ENCODE data around the gene NIN. TPM values are rescaled to one million over a fixed set of nuclear protein-coding genes. Genes with fewer than 3 reads are reported as not detected.

The NIN gene
- total RNA-seq, 3 donors from 2014 or later (not counting 1 experiment from before 2014, with no cell fraction given): 90.8 to 127 (median 118) TPM

- Mint-ChIP-seq H3K27me3 (ENCODE audit: low read depth in 2 of 2) (peaks cover 6 to 9% of the 10 kb centered on the region in 2 donors), H3K4me1 (peaks cover 6 to 8% of the 10 kb centered on the region in 2 donors), H3K36me3 (no peaks in the 10 kb centered on the region), H3K9me3 (no peaks in the 10 kb centered on the region), H3K27ac (no peak overlapping the region), H3K4me3 (no peak overlapping the region)
- DNase-seq (no peak), ATAC-seq (no peak)
- Histone ChIP-seq H3K4me1 (ENCODE audit: control insufficient read depth, insufficient read depth, low read length) (peaks cover 5% of the 10 kb centered on the region), H3K4me3 (ENCODE audit: low read length) (no peak overlapping the region), H3K36me3 (ENCODE audit: control insufficient read depth, insufficient read depth, low read length) (no peaks in the 10 kb centered on the region), H3K9me3 (ENCODE audit: control insufficient read depth, insufficient read depth, low read length) (no peaks in the 10 kb centered on the region), H3K27me3 (ENCODE audit: control insufficient read depth, insufficient read depth, low read length) (no peaks in the 10 kb centered on the region), H3K27ac (ENCODE audit: low read length) (no peak overlapping the region)
- 92% methylated on average over 10 of the region's 10 CpGs for WGBS (ENCODE audit: insufficient coverage)
- intact Hi-C loops (cut with micrococcal nuclease): no loop called here
- TF ChIP-seq CTCF (IDR thresholded peaks at IDR 0.05): no peak
These were observed 6.3 kb upstream of the NIN start for GRCh38 chr14:50837271-50837670.

DNA sequence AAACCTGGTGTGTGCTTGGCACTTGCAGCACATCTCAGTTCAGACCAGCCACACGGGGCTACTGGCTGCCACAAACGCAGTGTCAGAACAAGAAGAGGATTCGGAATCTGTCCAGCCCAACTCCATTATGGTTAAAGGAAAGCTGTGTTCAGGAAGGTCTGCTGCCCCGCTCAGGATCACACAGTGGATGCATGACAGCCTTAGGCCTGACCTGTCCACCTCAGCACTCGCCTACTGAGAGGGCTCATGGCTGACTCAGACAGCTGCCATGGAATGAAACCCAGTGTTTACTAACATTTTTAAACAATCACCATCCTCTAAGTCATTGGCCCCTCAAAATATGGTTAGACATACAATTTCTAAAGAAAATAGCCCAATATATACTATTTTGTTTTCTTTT is 5.6 kb upstream of the NIN start:
- Histone ChIP-seq H3K27me3 (ENCODE audit: control insufficient read depth, insufficient read depth, low read length) (no peaks in the 10 kb centered on the region), H3K4me3 (ENCODE audit: low read length) (no peak overlapping the region), H3K4me1 (ENCODE audit: control insufficient read depth, insufficient read depth, low read length) (peaks cover 10% of the 10 kb centered on the region), H3K36me3 (ENCODE audit: control insufficient read depth, insufficient read depth, low read length) (no peaks in the 10 kb centered on the region), H3K27ac (ENCODE audit: low read length) (no peak overlapping the region), H3K9me3 (ENCODE audit: control insufficient read depth, insufficient read depth, low read length) (no peaks in the 10 kb centered on the region)
- no peaks in the 10 kb centered on the region for H3K9me3 Mint-ChIP-seq
- DNase-seq (no peak), ATAC-seq (no peak)
- peaks cover 13 to 15% of the 10 kb centered on the region in 2 donors for H3K4me1 Mint-ChIP-seq
- no peak overlapping the region for H3K4me3 Mint-ChIP-seq
- intact Hi-C loops (cut with micrococcal nuclease): no loop called here
- WGBS (ENCODE audit: insufficient coverage): 96% methylated on average over 5 of the region's 5 CpGs
- no peaks in the 10 kb centered on the region for H3K36me3 Mint-ChIP-seq
- no peak for TF ChIP-seq CTCF (IDR thresholded peaks at IDR 0.05)
- no peak overlapping the region for H3K27ac Mint-ChIP-seq
- peaks cover 6 to 9% of the 10 kb centered on the region in 2 donors for H3K27me3 Mint-ChIP-seq (ENCODE audit: low read depth in 2 of 2)

- no peaks in the 10 kb centered on the region for H3K36me3 Mint-ChIP-seq
- H3K27me3 Mint-ChIP-seq (ENCODE audit: low read depth in 2 of 2): peaks cover 4 to 6% of the 10 kb centered on the region in 2 donors
- H3K27ac ChIP-seq (ENCODE audit: low read length): no peak overlapping the region
- TF ChIP-seq CTCF (IDR thresholded peaks at IDR 0.05): no peak
- H3K9me3 Mint-ChIP-seq: no peaks in the 10 kb centered on the region
- peaks cover 11% of the 10 kb centered on the region for H3K4me1 ChIP-seq (ENCODE audit: control insufficient read depth, insufficient read depth, low read length)
- ATAC-seq: no peak
- no peaks in the 10 kb centered on the region for H3K27me3 ChIP-seq (ENCODE audit: control insufficient read depth, insufficient read depth, low read length)
- intact Hi-C loops (cut with micrococcal nuclease): no loop called here
- H3K4me3 Mint-ChIP-seq: no peak overlapping the region
- 4% methylated on average over 2 of the region's 2 CpGs for WGBS (ENCODE audit: insufficient coverage)
- H3K4me1 Mint-ChIP-seq: peaks cover 17 to 18% of the 10 kb centered on the region in 2 donors
- H3K4me3 ChIP-seq (ENCODE audit: low read length): no peak overlapping the region
- no peak overlapping the region for H3K27ac Mint-ChIP-seq
- H3K36me3 ChIP-seq (ENCODE audit: control insufficient read depth, insufficient read depth, low read length): no peaks in the 10 kb centered on the region
- no peaks in the 10 kb centered on the region for H3K9me3 ChIP-seq (ENCODE audit: control insufficient read depth, insufficient read depth, low read length)
- peak in 1 of 2 donors; percentile 77 for DNase-seq
These were observed 4.3 kb upstream of the NIN start for GRCh38 chr14:50835280-50835679.

- H3K4me1 Mint-ChIP-seq: peaks cover 21% of the 10 kb centered on the region in 2 donors
- Histone ChIP-seq H3K4me1 (ENCODE audit: control insufficient read depth, insufficient read depth, low read length) (peaks cover 13% of the 10 kb centered on the region), H3K27ac (ENCODE audit: low read length) (no peak overlapping the region), H3K4me3 (ENCODE audit: low read length) (no peak overlapping the region), H3K27me3 (ENCODE audit: control insufficient read depth, insufficient read depth, low read length) (no peaks in the 10 kb centered on the region), H3K36me3 (ENCODE audit: control insufficient read depth, insufficient read depth, low read length) (no peaks in the 10 kb centered on the region), H3K9me3 (ENCODE audit: control insufficient read depth, insufficient read depth, low read length) (no peaks in the 10 kb centered on the region)
- ATAC-seq (no peak), DNase-seq (no peak)
- no peak for TF ChIP-seq CTCF (IDR thresholded peaks at IDR 0.05)
- no peaks in the 10 kb centered on the region for H3K36me3 Mint-ChIP-seq
- WGBS (ENCODE audit: insufficient coverage): 85% methylated on average over 5 of the region's 5 CpGs
- intact Hi-C loops (cut with micrococcal nuclease): no loop called here
- H3K4me3 Mint-ChIP-seq: no peak overlapping the region
- H3K27ac Mint-ChIP-seq: no peak overlapping the region
- H3K27me3 Mint-ChIP-seq (ENCODE audit: low read depth in 2 of 2): peaks cover 4 to 6% of the 10 kb centered on the region in 2 donors
- H3K9me3 Mint-ChIP-seq: no peaks in the 10 kb centered on the region
These were observed 3.9 kb upstream of the NIN start for GRCh38 chr14:50834802-50835276.
